Motor neuron (in vitro differentiated cells): ENCODE results near the gene CPT1A. TPM values are rescaled to one million over a fixed set of nuclear protein-coding genes. Genes with fewer than 3 reads are reported as not detected.

Source experiments
- ATAC-seq, 8 experiments: fragments of 200-7000 bp; cut with Tn5 transposase; replicated peaks in 6 of 8; 2 replicates each; pipeline ENCODE4 v1.8.0; 2021; ENCODE audit warnings: mild to moderate bottlenecking in 8 of 8, moderate library complexity in 8 of 8
- H3K27ac ChIP-seq, 2 donors: fragments of 250-450 bp; sonication (Bioruptor Pico); 2 replicates each; pipeline ENCODE4 v1.9.0; 2021; ENCODE audit warnings: antibody characterized with exemption in 2 of 2, mild to moderate bottlenecking in 2 of 2, moderate library complexity in 1 of 2
- H3K4me1 ChIP-seq, 2 donors: fragments of 250-450 bp; sonication (Bioruptor Pico); replicated peaks in 1 of 2; 2 replicates each; pipeline ENCODE4 v1.6.1; 2021; ENCODE audit warnings: antibody characterized with exemption in 2 of 2, mild to moderate bottlenecking in 2 of 2, moderate library complexity in 1 of 2
- H3K4me3 ChIP-seq, 5 donors: fragments of 250-450 bp; sonication (Bioruptor Pico); 2 replicates each; pipeline ENCODE4 v1.9.0; 2021; ENCODE audit warnings: antibody characterized with exemption in 5 of 5, mild to moderate bottlenecking in 5 of 5, moderate library complexity in 4 of 5
- WGBS, 10 experiments: fragments of 450-650 bp; shearing (Covaris generic); methylation state at CpG; one replicate each; pipeline ENCODE4 v1.0.0; 2022; 5-methylcytosine and 5-hydroxymethylcytosine counted together
- in situ Hi-C, 9 experiments: fragments of 400-800 bp; cut with MboI; loops; one replicate each; pipeline ENCODE4 v1.15.0; 2021; ENCODE audit warnings: low sequenced_read_pairs in 9 of 9, low pct_unique_long_range_greater_than_20kb in 2 of 9; ENCODE audit not compliant: unreplicated experiment in 9 of 9
- total RNA-seq, 8 experiments: library from RNA; unstranded; fragments of 300-600 nt; gene quantifications; 2 replicates each; pipeline versions ENCODE4 v1.2.3 to v1.2.4, GENCODE V29; 2022

The CPT1A gene
- total RNA-seq, 8 experiments from 2014 or later = 1.6 to 67.8 (median 12.4) TPM

DNA sequence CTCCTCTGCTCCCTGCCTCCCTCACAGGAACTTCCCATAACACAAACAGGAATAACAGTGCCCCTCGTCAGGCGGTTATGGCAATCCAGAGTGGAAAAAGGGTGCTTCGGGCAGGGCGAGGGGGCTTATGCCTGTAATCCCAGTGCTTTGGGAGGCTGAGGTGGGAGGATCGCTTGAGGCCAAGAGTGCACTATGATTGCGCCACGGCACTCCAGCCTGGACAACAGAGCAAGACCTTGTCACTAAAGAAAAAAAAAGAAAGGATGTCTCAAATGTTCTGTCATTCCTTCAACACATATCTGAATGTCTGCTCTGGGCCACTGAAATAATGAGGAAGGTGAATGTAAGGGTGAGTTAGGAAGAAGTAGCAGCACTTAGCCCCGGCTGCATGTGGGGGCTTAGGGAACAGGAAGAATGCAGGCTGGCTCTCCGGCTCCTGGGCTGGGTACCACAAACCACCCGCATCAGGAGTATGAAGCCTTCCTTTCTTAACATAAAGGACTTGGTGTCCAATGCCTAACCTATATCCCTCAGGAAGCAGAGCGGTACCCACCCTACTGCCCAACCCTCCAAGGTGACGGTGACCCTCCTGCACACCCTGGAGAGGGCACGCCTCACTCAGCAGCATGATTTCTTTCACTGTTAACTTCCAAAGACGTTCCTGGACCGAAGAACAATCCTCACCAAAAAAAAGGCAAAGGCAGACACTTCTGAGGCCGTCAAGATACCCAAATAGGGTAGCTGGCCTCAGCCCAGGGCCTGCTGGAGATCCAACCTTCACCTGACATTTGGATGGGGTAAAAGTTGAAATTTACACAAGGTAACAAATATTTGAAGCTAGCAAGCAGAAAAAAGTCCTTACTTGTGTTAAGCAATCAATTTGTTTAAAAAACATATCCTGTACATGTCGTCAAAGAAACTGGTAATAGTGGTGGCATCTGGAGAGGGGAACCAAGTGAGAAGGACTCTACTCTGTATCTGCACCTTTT is 3.8 kb downstream of the CPT1A start:
- in situ Hi-C loops = no loop called here
- Histone ChIP-seq H3K4me1 (peaks cover 0 to 5% of the 10 kb centered on the region in 2 donors), H3K4me3 (no peak overlapping the region), H3K27ac (no peak overlapping the region)
- WGBS, 10 experiments = 65 to 97% (median 84%) methylated on average over 3 to 12 of the region's 17 CpGs; no CpG with 5 or more reads in 1 of the 10 experiments
- no peak for ATAC-seq

- Histone ChIP-seq H3K27ac (no peak overlapping the region), H3K4me1 (peaks cover 0 to 5% of the 10 kb centered on the region in 2 donors), H3K4me3 (no peak overlapping the region)
- 60 to 100% (median 69%) methylated on average over 2 to 4 of the region's 4 CpGs; no CpG with 5 or more reads in 3 of the 10 experiments for WGBS, 10 experiments
- ATAC-seq = no peak
- in situ Hi-C loops = no loop called here
Measured at GRCh38 chr11:68835749-68836148, 6.0 kb downstream of the CPT1A start.

DNA sequence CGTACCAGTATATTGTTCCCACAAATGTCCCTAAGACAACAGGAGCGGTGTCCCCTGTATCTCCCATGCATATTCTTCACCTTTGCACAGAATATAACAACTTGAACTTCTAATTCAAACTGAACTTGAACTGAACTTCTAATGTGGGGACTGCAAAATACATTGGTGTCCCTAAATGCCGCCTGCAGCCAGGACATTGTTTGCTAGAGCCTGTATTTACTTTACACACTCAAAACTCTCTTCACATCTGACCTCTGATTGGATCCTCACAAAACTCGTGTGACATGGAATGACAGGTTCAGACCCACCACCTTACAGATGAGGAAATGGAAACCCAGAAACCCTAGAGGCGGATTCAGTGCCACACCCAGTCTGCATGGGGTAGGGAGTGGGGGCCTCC is 6.4 kb downstream of the CPT1A start:
- ATAC-seq = no peak
- Histone ChIP-seq H3K27ac (no peak overlapping the region), H3K4me3 (no peak overlapping the region), H3K4me1 (peaks cover 0 to 4% of the 10 kb centered on the region in 2 donors)
- in situ Hi-C loops = no loop called here
- WGBS, 10 experiments = 62 to 100% (median 84%) methylated on average over 1 to 4 of the region's 5 CpGs; no CpG with 5 or more reads in 3 of the 10 experiments

DNA sequence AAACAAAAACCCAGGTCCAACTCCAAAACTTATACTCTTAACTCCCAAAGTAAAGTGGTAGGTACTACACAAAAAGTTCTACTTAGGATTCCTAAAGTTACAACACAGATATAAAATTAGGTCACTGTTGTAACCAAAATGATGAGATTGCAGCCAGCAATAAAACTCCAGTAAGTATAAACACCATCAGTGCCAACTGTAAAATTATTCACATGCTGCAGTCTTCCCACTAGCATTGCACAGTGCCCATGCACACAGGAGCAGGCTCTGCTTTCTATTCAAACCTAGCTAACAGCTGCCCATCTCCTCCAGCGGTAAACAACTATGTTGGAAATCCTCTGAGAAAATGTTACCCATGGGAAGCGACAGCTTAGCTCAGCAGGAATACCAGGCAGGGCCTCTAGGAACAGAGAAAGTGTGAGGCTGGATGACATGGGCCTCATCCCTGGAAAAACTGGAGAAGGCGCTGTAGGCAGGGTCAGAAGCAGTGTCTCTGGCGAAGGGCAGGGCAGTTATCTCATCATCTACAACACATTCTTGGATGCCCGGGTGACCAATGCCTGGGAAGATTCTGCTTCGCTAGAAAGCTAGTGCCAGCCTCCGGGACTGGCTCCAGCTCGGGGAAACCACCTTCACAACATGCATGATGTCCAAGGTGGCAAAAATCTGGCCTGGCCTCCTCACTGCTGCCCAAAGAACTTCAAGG is 9.1 kb downstream of the CPT1A start:
- peak in 4 of 8 experiments; percentile 52 to 64 (median 54) for ATAC-seq

DNA sequence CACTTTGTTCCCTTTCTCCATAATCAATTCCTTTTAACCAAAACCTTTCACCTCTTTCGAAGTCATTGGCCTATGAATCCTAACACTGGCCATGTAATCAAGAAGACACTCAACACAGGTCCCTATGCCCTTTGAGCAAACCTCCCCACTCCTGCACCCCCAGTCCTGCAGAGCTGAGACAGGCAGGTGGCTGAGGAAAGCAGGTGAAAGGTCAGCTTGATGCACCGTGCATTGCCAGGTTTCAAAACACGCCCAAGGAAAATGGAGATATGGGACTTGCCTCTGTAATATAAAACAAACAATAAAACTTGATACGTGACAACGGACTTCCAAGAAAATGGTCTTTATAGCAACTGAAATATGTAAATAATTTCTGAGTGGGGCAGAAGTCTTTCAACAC is 10.6 kb downstream of the CPT1A start:
- in situ Hi-C loops = no loop called here
- H3K27ac ChIP-seq = no peak overlapping the region
- WGBS, 10 experiments = 70 to 100% (median 80%) methylated on average over 1 to 5 of the region's 5 CpGs; no CpG with 5 or more reads in 2 of the 10 experiments
- no peak for ATAC-seq
- H3K4me1 ChIP-seq = no peaks in the 10 kb centered on the region
- no peak overlapping the region for H3K4me3 ChIP-seq

More for the DNA sequence above, 9.1 kb downstream of the CPT1A start:
- no peak overlapping the region for H3K27ac ChIP-seq
- in situ Hi-C loops = no loop called here
- WGBS, 10 experiments = 0 to 85% (median 58%) methylated on average over 3 to 5 of the region's 8 CpGs; no CpG with 5 or more reads in 4 of the 10 experiments
- H3K4me3 ChIP-seq = no peak overlapping the region
- H3K4me1 ChIP-seq = no peaks in the 10 kb centered on the region

DNA sequence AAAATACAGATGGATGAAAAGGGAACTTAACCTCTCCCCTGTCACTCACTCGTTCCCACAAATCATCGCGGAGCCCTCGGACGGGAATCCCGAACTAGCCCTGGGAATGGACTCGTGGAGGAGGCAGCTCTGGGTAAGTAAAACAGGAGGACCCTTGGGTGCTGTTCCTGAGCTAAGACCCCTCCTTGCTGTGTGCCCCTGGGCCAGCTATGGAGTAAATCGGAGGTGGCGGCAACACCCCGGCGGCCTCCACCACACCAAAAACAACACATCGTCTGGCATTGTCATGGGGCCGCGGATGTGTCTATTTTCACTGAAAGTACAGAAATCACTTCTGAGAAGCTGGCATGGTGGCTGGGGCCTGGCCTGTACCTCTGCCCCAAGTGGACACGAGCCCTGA is 12.1 kb downstream of the CPT1A start:
- no peak for ATAC-seq
- WGBS, 10 experiments = 40 to 100% (median 88%) methylated on average over 1 to 7 of the region's 15 CpGs; no CpG with 5 or more reads in 3 of the 10 experiments
- Histone ChIP-seq H3K4me3 (no peak overlapping the region), H3K4me1 (no peaks in the 10 kb centered on the region), H3K27ac (no peak overlapping the region)
- in situ Hi-C loops = no loop called here

GRCh38 chr11:68828957-68829356 is 12.8 kb downstream of the CPT1A start:
- WGBS, 10 experiments = 60 to 81% (median 68%) methylated on average over 3 to 10 of the region's 12 CpGs; no CpG with 5 or more reads in 7 of the 10 experiments
- Histone ChIP-seq H3K4me1 (no peaks in the 10 kb centered on the region), H3K27ac (no peak overlapping the region), H3K4me3 (no peak overlapping the region)
- no peak for ATAC-seq
- in situ Hi-C loops = no loop called here

GRCh38 chr11:68828155-68828931 is 13.4 kb downstream of the CPT1A start:
- no peak overlapping the region for H3K4me3 ChIP-seq
- no peak overlapping the region for H3K27ac ChIP-seq
- no peaks in the 10 kb centered on the region for H3K4me1 ChIP-seq
- in situ Hi-C loops = no loop called here
- no peak for ATAC-seq
- WGBS, 10 experiments = 60 to 100% (median 79%) methylated on average over 1 to 10 of the region's 20 CpGs; no CpG with 5 or more reads in 6 of the 10 experiments

- in situ Hi-C loops = no loop called here
- peak in 1 of 8 experiments; percentile 57 for ATAC-seq
Measured at GRCh38 chr11:68827733-68828132, 14.0 kb downstream of the CPT1A start.

DNA sequence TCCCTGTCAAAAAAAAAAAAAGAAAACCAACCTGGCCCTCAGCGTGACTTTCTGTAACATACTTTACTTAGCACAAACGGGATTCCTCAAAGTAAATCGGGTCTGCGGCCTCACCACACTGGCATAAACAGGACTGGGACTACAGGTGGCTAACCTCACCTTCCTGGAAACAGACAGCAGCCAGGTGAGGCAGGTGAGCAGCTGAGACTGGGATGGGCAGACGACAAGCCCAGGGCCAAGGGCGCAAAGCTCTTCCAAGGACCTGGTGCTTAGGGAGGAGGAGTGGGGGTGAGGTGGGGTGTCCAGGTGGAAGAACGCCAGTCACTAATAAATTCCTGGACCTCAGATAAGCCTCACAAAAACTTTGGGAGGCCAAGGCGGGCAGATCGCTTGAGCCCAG is 15.0 kb downstream of the CPT1A start:
- in situ Hi-C loops = no loop called here

More at GRCh38 chr11:68827733-68828132, 14.0 kb downstream of the CPT1A start:
- Histone ChIP-seq H3K27ac (no peak overlapping the region), H3K4me1 (no peaks in the 10 kb centered on the region), H3K4me3 (no peak overlapping the region)
- WGBS, 10 experiments = 56 to 85% (median 78%) methylated on average over 1 to 7 of the region's 8 CpGs; no CpG with 5 or more reads in 4 of the 10 experiments

DNA sequence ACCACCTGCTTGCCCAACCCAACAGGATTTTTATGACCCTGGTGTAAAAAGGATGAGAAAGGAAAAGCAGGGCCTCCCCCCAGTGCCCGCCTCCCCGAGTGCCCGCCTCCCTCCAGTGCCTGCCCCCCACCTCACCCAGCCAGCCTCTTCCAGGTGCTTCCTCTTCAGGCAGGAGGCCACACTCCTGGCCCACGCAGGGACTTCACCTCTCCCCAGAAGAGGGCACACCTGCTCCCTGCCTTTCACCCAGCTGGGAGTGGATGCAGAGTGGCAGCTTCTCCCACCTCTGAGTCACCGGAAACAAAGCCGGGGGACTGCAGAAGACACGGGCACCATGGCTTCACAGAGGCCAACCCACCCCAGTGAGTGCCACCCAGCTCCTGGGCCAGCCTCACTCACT is 16.1 kb downstream of the CPT1A start:
- in situ Hi-C loops = no loop called here
- no peak overlapping the region for H3K27ac ChIP-seq
- 33% methylated on average over 1 of the region's 7 CpGs; no CpG with 5 or more reads in 9 of the 10 experiments for WGBS, 10 experiments
- ATAC-seq = peak in 4 of 8 experiments; percentile 18 to 40 (median 24)
- H3K4me3 ChIP-seq = no peak overlapping the region
- H3K4me1 ChIP-seq = no peaks in the 10 kb centered on the region

More for the DNA sequence above, 15.0 kb downstream of the CPT1A start:
- Histone ChIP-seq H3K4me3 (no peak overlapping the region), H3K27ac (no peak overlapping the region), H3K4me1 (no peaks in the 10 kb centered on the region)
- 80 to 100% (median 96%) methylated on average over 2 to 9 of the region's 9 CpGs; no CpG with 5 or more reads in 4 of the 10 experiments for WGBS, 10 experiments
- ATAC-seq = no peak

GRCh38 chr11:68822546-68822945 is 19.2 kb downstream of the CPT1A start:
- 40 to 100% (median 85%) methylated on average over 1 to 4 of the region's 5 CpGs; no CpG with 5 or more reads in 1 of the 10 experiments for WGBS, 10 experiments
- Histone ChIP-seq H3K4me3 (no peak overlapping the region), H3K4me1 (no peaks in the 10 kb centered on the region), H3K27ac (no peak overlapping the region)
- in situ Hi-C loops = no loop called here
- no peak for ATAC-seq
